HCEC 1CT (cell line): ENCODE results near the gene PRSS8.
A peak's percentile ranks its signal among the peaks of the same experiment; 100 is the strongest.
"Not testable (repeated sequence)": the region's sequence is repeated elsewhere in the genome, so short reads cannot be mapped to it uniquely, and the experiment has no call there.

Source experiments
- DNase-seq: peaks from one replicate; pipeline ENCODE4 v3.0.0-alpha.2; 2017

PRSS8 gene

GRCh38 chr16:31143694-31144148 is 8.2 kb upstream of the PRSS8 start:
- DNase-seq = no peak

DNA sequence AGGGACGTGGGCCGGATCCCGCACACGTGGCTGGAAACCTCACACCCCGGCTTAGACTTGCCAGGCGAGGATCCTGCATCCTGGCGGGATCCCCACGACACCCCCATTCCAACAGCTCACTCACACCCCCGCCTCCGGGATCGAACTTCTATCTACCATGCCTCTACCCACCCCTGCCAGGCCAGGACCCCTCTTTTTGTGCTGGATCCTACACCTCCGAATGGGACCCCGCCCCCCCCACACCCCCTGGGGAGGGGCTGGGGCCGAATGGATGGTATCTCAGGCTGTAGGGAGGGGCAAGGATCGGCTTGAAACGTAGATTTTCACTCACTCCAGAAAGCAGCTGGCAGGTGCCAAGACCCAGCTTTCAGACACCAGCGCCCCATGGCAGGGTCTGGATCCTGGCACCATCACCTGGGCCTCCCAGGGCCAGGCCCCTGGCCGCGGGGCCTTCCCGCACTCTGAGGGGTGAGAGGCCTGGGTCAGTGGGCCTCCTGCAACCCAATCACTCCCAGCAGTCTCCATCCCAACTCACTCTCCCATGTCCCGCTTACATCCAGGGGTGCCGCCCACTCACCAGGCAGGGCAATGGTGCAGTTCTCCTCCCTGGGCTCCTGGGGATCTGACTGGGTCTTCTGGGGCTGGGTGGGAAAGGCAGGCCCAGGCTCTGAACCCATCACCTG is 7.6 kb upstream of the PRSS8 start:
- no peak for DNase-seq

DNA sequence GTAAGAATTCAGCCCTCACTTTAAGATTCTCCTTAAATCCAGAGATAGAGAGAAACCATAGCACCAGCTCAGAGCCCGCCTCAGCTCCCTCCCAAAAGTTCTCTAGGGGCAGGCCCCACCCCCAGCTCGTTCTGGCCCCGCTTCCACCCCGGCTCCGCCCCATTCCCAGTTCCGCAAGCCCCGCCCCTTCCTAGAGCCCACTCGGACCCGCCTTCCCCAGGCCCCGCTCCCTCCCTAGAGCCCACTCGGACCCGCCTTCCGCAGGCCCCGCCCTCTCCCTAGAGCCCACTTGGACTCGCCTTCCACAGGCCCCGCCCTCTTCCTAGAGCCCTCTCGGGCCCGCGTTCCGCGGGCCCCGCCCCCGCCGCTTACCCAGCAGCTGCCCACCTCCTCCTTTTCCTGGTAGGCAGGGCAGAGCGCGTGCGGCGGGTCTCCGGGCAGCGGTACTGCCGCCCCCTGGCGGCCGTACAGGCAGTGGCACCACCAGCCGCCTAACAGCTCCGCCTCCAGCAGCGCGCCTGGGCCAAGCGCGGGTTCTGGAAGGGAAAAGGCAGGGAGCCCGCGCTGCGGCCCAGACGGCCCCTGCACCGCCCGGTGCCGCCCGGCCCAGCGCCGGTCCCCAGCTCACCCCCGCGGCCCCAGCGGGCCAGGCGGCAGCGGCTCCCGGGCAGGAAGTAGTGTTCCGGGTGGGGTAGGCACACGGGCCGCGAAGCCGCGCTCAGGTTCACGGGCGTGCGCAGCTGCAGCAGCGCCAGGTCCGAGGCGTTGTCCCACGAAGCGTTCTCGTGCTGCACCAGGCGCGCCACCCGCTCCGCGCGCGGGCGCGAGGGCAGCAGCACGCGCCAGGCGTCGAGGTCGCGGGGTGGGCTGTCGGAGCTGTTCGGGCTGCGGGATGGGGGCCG is 6.8 kb upstream of the PRSS8 start:
- peak; percentile 98 for DNase-seq

GRCh38 chr16:31141489-31142108 is 6.1 kb upstream of the PRSS8 start:
- DNase-seq = no peak

GRCh38 chr16:31141071-31141469 is 5.5 kb upstream of the PRSS8 start:
- DNase-seq = not testable (repeated sequence)

DNA sequence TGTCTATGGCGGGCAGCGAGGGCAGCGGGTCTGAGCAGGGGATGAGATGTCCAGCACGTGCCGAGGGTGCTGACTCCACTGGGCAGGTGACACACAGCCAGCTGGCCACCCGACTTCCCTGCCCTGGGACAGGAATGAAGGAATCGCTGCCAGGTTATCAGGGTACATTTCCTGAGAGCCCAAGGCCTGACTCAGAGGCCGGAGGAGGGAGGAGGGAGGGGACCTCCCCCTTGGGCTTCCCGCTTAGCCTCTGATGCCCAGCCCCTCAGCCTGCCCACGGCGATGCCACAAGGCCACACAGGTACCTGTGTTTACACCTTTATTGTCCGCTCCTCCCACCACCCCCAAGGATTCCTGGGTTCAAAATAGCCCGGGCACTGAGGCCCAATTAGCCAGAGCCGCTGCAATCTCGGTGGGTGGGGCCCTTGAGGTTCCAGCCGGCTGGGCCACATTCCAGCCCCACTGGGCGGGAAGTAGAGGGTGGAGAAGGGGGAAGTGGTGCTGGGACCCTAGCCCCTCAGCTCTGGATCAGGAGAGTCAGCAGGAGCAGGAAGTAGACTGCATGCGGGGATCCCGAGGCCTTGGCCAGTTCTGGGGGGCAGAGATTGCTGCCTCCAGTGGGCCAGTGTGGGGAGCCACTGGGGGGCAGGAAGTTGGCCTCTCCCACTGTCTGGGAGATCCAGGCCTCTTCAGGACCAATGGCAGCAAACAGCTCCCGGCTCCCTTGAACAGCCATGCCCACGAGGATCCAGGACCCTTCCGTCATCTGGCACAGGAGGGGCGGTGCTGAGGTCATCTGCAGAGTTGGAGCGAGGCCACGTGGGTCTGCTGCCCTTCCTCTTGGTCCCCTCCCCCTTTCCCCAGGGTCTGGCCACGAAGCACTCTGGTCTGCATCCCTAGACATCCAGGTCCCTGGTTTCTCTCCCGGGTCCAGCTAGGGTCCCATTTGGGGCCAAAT is 3.4 kb upstream of the PRSS8 start:
- DNase-seq = peak; percentile 57

DNA sequence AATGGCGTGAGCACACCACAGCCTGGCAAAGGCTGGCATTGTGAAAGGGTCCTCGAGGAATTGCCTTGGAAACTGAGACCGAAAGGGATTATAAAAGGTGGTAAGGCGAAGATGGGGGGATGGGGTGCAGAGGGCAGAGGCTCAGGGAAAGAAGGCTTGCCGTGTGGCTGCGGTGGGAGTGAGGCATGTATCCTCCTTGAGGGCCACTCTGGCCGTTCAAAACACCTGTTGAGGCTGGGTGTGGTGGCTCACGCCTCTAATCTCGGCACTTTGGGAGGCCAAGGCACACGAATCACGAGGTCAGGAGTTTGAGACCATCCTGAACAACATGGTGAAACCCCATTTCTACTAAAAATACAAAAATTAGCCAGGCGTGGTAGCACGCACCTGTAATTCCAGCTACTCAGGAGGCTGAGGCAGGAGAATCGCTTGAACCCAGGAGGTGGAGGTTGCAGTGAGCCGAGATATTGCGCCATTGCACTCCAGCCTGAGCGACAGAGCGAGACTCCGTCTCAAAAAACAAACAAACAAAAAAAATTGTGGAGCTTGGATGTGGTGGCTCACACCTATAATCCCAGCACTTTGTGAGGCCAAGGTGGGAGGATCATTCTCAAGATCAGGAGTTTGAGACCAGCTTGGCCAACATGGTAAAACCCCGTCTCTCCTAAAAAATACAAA is 1.4 kb upstream of the PRSS8 start:
- not testable (repeated sequence) for DNase-seq

GRCh38 chr16:31136287-31136662 is 748 bp upstream of the PRSS8 start:
- DNase-seq = no peak

- no peak for DNase-seq
Measured at GRCh38 chr16:31134625-31135534, 647 bp downstream of the PRSS8 start.

DNA sequence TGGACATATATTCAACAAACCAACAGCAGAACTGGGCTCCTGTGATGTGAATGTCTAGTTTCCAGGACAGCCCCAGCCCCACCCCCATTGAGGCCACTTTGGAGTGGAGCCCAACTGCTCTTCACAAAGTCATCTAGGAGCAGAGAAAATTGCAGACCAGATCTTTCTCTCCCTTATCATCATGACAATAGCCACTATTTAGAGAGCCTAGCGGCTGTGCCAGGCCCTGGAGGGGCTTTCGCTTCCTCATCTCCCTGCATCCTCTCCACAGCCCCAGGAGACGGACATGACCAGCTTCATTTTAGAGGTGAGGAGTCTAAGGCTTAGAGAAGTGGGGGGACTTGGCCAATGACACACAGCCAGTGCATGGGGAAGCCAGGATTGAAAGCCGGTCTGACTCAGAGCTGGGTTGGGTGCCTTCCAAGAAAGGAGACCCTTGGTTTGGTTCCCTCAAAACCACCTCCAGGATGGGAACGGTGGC is 1.4 kb downstream of the PRSS8 start:
- DNase-seq = no peak

GRCh38 chr16:31133046-31133501 is 2.5 kb downstream of the PRSS8 start:
- DNase-seq = no peak

DNA sequence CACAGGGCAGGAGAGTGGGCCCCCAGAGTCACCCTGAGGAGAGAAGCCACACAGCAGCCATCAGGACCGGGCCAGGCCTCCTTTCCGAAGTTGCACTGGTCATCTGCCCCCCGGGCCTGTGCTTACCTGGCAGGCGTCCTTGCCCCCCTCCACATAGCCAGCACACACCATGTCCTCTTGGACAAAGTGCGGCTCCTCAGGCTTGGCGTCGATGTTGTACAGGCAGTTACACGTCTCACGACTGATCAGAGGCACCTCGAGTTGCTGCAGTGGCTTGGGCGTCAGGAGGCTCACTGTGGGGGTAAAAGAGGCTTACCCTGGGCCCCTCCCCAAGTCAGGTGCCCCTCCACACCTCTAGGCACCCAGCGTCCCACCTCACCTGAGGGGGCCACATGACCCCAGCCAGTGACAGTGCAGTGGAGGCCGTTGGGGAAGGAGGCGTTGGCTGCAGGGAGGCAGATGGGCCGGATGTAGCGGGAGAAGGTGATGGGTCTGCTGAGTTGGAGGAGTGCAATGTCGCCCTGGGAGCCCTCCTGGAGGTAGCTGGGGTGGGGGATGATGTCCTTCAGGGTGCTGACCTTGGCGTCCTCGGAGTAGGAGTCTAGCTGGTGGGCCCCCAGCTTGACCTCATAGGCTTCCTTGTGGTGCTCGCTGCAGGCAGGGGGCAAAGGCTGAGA is 3.1 kb downstream of the PRSS8 start:
- no peak for DNase-seq

DNA sequence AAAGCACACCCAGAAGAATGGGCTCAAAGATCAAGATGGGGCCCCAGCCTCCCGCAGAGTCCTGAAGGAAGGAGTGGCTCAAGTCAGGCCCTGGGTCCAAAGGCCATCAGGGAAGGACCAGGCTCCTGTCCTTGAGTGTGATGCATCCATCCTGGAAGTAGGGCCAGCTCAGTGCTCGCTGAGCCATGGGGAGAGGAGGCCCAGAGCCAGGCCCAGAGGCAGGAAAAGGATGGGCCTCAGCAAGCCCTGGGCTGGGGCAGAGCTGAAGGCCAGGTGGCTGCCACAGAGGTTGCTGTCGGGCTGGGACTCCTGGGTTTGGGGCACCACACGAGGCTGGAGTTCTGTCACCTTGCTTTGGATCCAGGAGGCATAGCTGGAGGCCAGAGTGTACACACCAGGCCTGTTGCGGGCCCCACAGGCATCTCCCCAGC is 3.7 kb downstream of the PRSS8 start:
- DNase-seq = no peak

DNA sequence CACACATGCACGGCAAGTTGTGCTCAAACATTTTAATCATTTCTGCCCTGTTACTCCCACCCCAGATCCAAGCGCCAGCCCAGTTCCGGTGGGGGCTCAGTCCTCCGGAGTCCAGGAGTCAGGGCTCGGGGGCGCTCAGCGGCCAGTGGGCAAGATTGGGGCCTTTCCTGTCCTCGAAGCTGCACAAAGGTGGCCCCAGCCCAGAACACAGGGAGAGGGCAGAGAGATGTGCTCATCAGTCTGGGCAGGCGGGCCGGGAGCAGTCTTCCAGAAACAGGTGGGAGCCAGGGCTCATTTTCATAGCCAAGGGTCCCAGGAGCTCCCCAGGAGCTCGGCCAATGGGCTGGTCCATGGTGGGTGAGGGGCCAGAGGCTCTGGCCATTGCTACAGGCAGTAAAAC is 4.1 kb downstream of the PRSS8 start:
- DNase-seq = no peak

DNA sequence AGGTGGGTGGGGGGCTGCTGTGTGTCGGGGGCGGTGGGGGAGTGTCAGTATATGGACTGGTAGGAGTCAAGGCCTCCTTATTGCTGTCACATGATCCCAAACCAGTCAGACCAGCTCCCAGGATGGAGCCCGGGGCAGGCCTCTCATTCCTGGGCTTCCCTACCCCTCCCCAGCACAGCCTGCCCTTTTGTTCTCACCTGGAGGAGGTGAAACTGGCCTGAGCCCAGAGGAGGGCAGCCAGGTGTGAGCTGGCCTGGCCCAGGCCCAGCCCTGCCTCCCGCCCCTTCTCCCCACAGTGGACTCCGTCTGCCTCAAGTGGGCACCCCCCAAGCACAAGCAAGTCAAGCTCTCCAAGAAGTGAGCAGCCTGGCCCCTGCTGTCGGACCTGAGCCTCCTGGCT is 4.6 kb downstream of the PRSS8 start:
- DNase-seq = no peak

DNA sequence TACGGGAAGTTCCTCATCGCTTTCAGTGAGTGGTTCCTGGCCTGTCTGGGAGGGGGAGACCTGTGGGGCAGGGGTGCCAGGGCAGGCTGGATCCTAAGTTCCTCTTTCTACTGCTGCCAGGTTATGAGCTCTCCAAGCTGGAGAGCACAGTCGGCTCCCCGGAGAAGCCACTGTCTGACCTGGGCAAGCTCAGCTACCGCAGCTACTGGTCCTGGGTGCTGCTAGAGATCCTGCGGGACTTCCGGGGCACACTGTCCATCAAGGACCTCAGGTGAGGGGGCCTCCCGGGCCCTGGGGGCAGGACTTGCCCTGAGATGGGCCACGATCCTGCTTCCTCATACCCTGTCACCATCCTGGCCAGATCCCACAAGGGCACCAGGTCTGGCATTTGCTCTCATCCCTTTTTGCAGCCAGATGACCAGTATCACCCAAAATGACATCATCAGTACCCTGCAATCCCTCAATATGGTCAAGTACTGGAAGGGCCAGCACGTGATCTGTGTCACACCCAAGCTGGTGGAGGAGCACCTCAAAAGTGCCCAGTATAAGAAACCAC is 5.1 kb downstream of the PRSS8 start:
- no peak for DNase-seq

DNA sequence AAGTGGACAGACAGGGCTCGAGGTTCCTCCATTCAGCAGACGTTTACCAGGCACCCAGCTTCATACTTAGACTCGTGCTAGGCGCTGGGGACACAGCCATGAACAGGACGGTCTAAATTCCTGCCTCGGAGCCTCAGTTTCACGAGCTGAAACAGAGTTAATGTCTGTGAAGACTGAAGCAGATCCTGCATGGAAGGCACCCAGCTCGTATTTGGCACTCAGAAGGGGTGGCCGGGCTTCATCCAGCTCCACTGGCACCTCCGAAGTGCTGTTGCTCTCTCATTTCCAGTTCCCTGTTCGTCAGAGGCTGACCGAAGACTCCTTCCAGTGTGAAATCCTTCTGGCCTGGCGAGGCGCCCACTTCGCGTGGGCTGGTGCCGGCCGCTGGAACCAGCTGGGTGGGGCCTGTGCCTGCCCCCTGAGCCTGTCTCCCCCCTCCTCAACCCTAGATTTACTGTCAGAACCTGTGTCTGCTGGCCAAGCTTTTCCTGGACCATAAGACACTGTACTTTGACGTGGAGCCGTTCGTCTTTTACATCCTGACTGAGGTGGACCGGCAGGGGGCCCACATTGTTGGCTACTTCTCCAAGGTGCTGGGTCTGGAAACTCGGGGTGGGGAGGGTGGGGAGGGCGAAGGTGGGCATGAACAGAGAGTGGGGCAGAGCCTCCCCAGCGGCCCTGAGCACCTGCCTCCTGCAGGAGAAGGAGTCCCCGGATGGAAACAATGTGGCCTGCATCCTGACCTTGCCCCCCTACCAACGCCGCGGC is 5.8 kb downstream of the PRSS8 start:
- DNase-seq = no peak

- DNase-seq = no peak
Measured at GRCh38 chr16:31128711-31129567, 6.6 kb downstream of the PRSS8 start.
